Caki2 (cell line): Measurements from ENCODE around the gene CD300LD. TPM values are rescaled to one million over a fixed set of nuclear protein-coding genes. Genes with fewer than 3 reads are reported as not detected.

Experiments
- DNase-seq: peaks from one replicate; pipeline ENCODE4 v3.0.0-alpha.2; 2015; ENCODE audit warnings: low read depth
- in situ Hi-C: cut with HindIII; loops from 2 replicates; pipeline ENCODE4 v1.10.0; 2016; ENCODE audit warnings: low sequenced_read_pairs, low pct_unique_long_range_greater_than_20kb, mixed read lengths
- total RNA-seq: library from RNA; depleted of rRNA; stranded (reverse); fragments of >200 nt; shearing (Covaris generic); gene quantifications from 2 replicates; pipeline ENCODE4 v1.2.3, GENCODE V29; 2014; ENCODE audit warnings: low replicate concordance

CD300LD gene
- total RNA-seq, 1 experiment from 2014 or later = not detected

- in situ Hi-C loops = no loop called here
Observed at GRCh38 chr17:74555427-74555940, 36.6 kb downstream of the CD300LD start.

DNA sequence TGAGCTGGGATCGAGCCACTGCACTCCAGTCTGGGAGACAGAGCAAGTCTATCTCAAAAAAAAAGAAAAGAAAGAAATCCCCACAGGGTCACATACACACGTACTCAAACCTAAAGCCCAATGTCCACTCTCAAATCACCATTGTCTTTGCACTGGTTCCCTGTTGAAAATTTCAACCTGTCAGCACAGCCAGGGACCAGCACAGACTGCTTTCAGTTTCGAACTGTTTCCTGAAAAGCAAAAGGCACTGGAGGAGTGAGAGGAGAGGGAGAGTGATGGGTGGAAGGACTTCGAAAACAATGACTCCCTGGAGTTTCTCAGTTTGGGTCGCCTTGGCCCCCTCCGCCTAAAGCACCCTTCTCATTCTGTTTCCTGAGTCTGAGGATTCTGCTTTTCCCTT lies 37.2 kb downstream of the CD300LD start:
- in situ Hi-C loops = no loop called here
- no peak for DNase-seq

More at GRCh38 chr17:74555427-74555940, 36.6 kb downstream of the CD300LD start:
- no peak for DNase-seq

GRCh38 chr17:74552037-74552436 lies 40.0 kb downstream of the CD300LD start:
- in situ Hi-C loops = no loop called here
- no peak for DNase-seq

- in situ Hi-C loops = no loop called here
Observed at GRCh38 chr17:74550602-74551001, 41.5 kb downstream of the CD300LD start.

DNA sequence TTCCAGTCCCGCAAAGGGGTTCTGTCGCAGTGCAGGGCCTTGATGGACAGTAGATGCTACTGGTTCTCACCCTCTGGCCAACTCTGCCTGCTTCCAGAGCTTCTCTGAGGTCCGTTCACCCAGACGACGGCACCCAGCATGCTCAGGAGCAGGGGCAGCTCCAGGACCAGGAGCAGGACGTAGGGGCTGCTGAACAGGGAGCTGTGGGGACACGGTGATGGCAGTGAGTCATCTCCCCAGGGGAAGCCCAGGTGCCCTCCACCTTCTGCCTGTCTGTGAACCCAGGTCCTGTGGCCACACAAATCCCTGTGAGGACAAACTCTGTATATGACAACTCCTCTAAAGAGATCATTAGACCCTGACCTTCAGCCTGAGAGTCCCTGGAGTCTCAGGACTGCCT lies 42.7 kb downstream of the CD300LD start:
- in situ Hi-C loops = no loop called here
- no peak for DNase-seq

More at GRCh38 chr17:74550602-74551001, 41.5 kb downstream of the CD300LD start:
- DNase-seq = no peak

DNA sequence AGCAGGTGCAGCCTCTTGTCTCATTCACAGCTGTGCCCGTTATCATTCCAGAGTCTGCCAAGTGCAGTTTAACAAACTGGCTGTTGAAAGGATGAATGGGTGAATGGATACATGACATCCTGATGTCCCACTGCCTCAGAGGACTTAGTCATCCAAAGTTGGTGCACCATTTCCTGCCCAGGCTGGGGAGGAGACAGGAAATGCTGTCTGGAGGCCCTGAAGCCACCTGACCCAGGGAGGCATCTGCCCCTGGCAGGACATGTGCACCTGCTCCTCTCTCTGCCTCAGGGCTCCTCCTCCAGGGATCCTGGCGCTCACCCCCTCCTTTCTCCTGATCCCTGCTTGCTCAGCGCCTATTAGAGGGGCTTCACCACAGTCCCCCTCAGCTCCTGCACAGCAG lies 44.3 kb downstream of the CD300LD start:
- in situ Hi-C loops = no loop called here
- no peak for DNase-seq

DNA sequence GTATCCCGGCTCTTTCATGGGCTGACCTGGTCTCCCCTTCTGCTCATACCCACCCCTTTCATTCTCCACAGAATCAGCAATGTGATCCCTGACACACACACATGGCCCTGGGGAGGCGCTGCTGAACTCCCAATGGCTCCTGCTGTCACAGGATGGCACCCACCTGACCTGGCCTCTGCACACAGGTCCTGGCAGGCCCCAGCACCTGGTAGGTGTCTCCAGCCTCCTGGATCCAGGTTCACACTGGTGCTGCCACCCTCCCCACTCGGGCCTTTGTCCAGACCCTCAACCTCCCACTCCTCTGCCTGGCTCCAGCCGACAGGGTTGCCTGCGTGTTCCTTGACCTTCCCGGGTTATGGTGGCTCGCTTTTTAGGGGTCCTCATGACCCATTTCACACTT lies 44.8 kb downstream of the CD300LD start:
- in situ Hi-C loops = no loop called here
- no peak for DNase-seq

DNA sequence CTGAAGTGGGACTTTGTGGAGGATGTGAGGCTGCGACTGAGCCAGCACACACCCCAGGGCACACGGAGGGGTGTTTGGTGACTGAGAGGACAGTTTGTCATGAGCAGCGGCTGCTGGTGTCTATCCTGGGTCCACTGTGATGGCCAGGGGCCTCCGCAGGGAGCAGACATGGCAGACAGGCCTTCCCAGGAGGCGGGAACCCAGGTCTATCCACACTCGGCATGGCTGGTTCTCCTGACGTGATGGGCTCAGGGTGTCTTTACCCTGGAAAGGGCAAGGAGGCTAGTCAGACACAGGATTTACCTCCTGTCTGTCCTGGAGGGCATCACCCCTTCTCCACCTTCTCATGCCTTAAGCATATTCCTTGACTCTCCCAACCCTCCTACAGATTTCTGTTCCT lies 45.5 kb downstream of the CD300LD start:
- DNase-seq = no peak
- in situ Hi-C loops = no loop called here

DNA sequence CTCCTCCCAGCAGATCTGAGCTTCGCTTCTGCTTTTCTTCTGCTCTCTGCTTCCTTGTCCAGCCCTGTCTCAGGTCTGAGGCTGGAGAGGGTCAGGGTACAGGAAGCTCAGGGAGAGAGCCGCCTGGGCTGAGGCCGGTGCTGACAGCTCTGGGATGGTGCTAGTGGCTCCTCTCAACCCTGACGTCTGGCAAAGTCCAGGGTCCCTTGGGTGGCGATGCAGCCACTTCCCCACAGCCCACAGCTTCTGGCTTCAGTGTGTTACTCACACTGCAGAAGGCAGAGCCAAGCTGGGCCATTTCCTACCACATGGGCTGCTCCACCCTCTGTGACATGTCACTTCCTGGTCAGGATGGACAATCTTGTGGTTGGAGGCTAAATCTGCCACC lies 46.2 kb downstream of the CD300LD start, which contains the start of gene CD300C:
Gene CD300C (minus strand): TSS at position 273 of the 388 bp plus-strand sequence. CDS start 333 bp downstream, outside the sequence.
- DNase-seq = no peak
- in situ Hi-C loops = no loop called here

DNA sequence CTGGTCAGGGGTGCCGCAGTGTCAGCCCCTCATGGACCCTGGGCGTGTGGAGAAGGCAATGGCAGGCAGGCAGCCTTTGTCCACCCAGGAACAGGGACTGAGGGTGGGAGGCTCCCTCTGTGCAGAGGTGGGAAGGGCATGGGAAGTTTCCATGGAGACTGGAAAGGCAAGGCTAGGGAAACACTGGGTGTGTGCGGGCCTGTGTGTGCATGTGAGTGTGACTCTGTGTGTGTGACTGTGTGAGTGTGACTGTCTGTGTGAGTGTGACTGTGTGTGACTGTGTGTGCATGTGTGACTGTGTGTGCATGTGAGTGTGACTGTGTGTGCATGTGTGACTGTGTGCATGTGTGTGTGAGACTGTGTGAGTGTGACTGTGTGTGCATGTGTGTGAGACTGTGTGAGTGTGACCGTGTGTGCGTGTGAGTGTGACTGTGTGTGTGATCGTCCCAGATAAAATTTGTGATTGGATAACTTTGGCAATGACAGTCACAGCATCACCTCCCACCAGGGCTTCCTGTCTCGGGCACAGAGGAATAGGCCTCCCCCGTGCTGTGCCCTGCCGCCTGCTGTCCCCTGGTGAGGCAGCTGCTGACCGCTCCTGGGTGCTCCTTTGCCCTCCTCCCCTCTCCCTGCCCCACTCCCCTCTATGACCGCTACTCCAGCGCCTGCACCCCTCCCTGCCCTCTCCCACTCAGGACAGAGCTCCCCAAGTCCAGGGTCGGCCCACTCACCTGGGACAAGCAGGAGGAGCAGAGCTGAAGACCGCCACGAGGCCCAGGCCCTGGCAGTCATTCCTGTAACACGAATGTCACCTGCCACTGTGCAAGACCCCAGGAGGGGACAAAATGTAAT lies 46.9 kb downstream of the CD300LD start:
- in situ Hi-C loops = no loop called here

GRCh38 chr17:74543891-74544760 lies 48.0 kb downstream of the CD300LD start:
- DNase-seq = no peak
- in situ Hi-C loops = no loop called here

More for the DNA sequence above, 46.9 kb downstream of the CD300LD start:
- no peak for DNase-seq

- DNase-seq = no peak
- in situ Hi-C loops = no loop called here
Observed at GRCh38 chr17:74543406-74543805, 48.7 kb downstream of the CD300LD start.

- in situ Hi-C loops = no loop called here
- no peak for DNase-seq
Observed at GRCh38 chr17:74542727-74543383, 49.2 kb downstream of the CD300LD start.

DNA sequence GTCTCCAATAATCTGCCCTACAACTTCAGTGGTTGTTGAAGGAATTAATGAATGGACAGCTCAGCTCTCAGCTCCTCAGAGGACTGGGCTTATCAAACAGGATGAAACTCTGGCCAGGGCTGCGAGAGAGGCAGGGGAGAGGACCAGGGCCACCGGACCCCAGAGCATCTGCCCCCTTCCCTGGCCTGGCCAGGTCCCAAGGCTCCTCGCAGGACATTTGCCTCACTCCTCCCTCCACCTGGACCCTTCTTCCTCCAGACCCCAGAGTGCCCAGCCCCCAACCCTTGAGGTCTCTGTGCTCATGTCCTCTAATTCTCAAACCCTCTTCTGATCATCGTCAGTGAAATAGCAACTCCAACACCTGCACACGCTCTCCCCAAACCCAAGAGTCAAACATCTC lies 49.9 kb downstream of the CD300LD start:
- DNase-seq = no peak
- in situ Hi-C loops = no loop called here

DNA sequence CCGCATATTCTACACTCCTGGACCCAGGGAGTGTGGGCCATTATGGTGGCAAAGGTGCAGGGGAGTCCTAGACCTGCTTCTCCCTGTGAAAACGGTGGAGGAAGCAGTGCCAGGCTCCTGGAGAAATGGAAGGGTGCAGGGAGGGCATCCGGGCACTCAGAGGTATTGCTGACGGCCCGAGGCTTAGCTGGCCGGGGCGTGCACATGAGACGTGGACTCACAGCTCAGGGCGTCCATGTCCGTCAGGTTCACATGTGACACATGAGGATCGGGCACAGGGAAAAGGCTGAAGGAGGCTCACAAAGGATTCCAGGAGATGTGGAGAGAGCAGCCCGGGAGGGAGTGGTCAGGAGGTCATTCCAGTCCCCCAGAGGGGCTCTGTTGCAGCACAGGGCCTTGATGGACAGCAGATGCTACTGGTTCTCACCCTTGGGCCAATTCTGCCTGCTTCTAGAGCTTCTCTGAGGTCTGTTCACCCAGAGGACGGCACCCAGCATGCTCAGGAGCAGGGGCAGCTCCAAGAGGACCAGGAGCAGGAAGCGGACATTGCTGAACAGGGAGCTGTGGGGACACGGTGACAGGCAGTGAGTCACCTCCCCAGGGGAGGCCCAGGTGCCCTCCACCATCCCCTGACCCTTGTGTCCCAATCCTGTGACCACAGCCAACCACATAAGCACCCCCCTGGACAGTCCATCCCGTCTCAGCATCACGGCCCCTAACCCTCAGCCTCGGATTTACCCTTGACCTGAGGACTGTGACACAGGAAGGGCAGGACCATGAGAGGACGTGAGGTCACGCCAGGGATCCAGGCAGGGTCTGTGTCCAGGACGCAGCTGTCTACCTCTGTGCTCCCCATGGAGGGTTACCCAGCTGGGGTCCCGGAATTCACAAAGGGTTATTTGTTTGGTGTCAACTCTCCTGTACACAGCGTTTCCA lies 50.6 kb downstream of the CD300LD start:
- in situ Hi-C loops = no loop called here
- DNase-seq = no peak

GRCh38 chr17:74539281-74539820 lies 52.7 kb downstream of the CD300LD start:
- DNase-seq = no peak
- in situ Hi-C loops = no loop called here

DNA sequence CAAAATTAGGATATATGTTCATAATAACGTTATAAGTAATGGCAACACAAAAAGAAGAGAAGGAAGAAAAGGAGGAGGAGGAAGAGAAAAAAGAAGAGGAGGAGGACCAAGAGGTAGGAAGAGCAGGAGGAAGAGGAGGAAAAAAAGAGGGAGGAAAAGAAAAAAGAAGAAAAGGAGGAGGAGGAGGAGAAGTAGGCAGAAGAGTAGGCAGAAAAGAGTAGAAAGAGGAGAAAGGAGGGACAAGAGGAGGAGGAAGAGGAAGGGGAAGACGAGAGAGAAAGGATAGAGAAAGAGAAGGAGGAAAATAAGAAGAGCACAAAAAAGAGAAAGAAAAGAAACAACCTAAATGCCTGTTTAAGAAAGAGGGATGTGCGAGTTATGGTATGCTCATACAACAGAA lies 55.2 kb downstream of the CD300LD start:
- DNase-seq = no peak
- in situ Hi-C loops = no loop called here
